T-helper 1 cell (primary cell): ENCODE data around the gene PTGES2.

Experiments used
- DNase-seq, 5 donors: peaks; one replicate each; pipeline ENCODE4 v3.0.0-alpha.2; 2012 to 2020

PTGES2 gene

GRCh38 chr9:128102861-128103588, 24.5 kb downstream of the PTGES2 start:
- DNase-seq: no peak

- no peak for DNase-seq
Observed at GRCh38 chr9:128102196-128102595, 25.3 kb downstream of the PTGES2 start.

GRCh38 chr9:128101690-128102089, 25.8 kb downstream of the PTGES2 start:
- DNase-seq: no peak

- no peak for DNase-seq
Observed at GRCh38 chr9:128101231-128101661, 26.3 kb downstream of the PTGES2 start.

GRCh38 chr9:128100581-128100980, 26.9 kb downstream of the PTGES2 start:
- DNase-seq: no peak

- no peak for DNase-seq
Observed at GRCh38 chr9:128099932-128100491, 27.5 kb downstream of the PTGES2 start.

- DNase-seq: no peak
Observed at GRCh38 chr9:128099231-128099931, 28.1 kb downstream of the PTGES2 start.

- peak in 3 of 5 donors; percentile 37 to 45 (median 43) for DNase-seq
Observed at GRCh38 chr9:128098297-128099230, 29.0 kb downstream of the PTGES2 start.

GRCh38 chr9:128097543-128098296, 29.8 kb downstream of the PTGES2 start:
- DNase-seq: no peak

- no peak for DNase-seq
Observed at GRCh38 chr9:128096616-128097536, 30.7 kb downstream of the PTGES2 start.

- no peak for DNase-seq
Observed at GRCh38 chr9:128094950-128095544, 32.5 kb downstream of the PTGES2 start.

GRCh38 chr9:128094166-128094949, 33.2 kb downstream of the PTGES2 start:
- DNase-seq: peak in 4 of 5 donors; percentile 41 to 83 (median 62)

- DNase-seq: no peak
Observed at GRCh38 chr9:128093011-128093410, 34.5 kb downstream of the PTGES2 start.

GRCh38 chr9:128092199-128092977, 35.1 kb downstream of the PTGES2 start:
- DNase-seq: no peak

GRCh38 chr9:128091571-128091970, 36.0 kb downstream of the PTGES2 start:
- DNase-seq: no peak

- no peak for DNase-seq
Observed at GRCh38 chr9:128091144-128091543, 36.4 kb downstream of the PTGES2 start.

GRCh38 chr9:128089299-128089698, 38.2 kb downstream of the PTGES2 start:
- no peak for DNase-seq

- no peak for DNase-seq
Observed at GRCh38 chr9:128088253-128088945, 39.1 kb downstream of the PTGES2 start.
